Upper lobe of left lung (tissue), 4 donors: ENCODE data around the gene CDKAL1.

Experiments used
- POLR2AphosphoS5 ChIP-seq, 2 donors: sonication (generic); formaldehyde crosslinking; IDR thresholded peaks; one replicate each; pipeline ENCODE4 v1.5.1; 2017; ENCODE audit warnings: antibody characterized with exemption in 2 of 2
- TF ChIP-seq, protein P1 (sequence below), 6 experiments: fragments of 450-650 bp in 4 of 6; fragments of 200-600 bp in 2 of 6; sonication (generic) in 2 of 6; IDR thresholded peaks; one replicate each; pipeline ENCODE4 v1.5.1; 2016 to 2019; ENCODE audit warnings: antibody characterized with exemption in 6 of 6

- no peak for TF ChIP-seq POLR2AphosphoS5 (IDR thresholded peaks at IDR 0.05)
- TF ChIP-seq, protein P1, sequence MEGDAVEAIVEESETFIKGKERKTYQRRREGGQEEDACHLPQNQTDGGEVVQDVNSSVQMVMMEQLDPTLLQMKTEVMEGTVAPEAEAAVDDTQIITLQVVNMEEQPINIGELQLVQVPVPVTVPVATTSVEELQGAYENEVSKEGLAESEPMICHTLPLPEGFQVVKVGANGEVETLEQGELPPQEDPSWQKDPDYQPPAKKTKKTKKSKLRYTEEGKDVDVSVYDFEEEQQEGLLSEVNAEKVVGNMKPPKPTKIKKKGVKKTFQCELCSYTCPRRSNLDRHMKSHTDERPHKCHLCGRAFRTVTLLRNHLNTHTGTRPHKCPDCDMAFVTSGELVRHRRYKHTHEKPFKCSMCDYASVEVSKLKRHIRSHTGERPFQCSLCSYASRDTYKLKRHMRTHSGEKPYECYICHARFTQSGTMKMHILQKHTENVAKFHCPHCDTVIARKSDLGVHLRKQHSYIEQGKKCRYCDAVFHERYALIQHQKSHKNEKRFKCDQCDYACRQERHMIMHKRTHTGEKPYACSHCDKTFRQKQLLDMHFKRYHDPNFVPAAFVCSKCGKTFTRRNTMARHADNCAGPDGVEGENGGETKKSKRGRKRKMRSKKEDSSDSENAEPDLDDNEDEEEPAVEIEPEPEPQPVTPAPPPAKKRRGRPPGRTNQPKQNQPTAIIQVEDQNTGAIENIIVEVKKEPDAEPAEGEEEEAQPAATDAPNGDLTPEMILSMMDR (IDR thresholded peaks at IDR 0.05) = no peak
Measured at GRCh38 chr6:20793174-20793573, 258.9 kb downstream of the CDKAL1 start.
